HepG2 (cell line): ENCODE data around the gene FGFR3. TPM values are rescaled to one million over a fixed set of nuclear protein-coding genes. Genes with fewer than 3 reads are reported as not detected.
A peak's percentile ranks its signal among the peaks of the same experiment; 100 is the strongest.

Experiments
- ATF7-NPFF ChIP-seq: sonication (generic); formaldehyde crosslinking; IDR thresholded peaks from 2 replicates; pipeline ENCODE4 v1.8.1; 2023; ENCODE audit warnings: mild to moderate bottlenecking, low read depth, missing genetic modification reagents, moderate library complexity
- BATF2 ChIP-seq: sonication (generic); formaldehyde crosslinking; IDR thresholded peaks from 2 replicates; pipeline ENCODE4 v1.8.0; 2022; ENCODE audit warnings: mild to moderate bottlenecking, missing genetic modification reagents, moderate library complexity
- CC2D1A ChIP-seq: sonication (generic); formaldehyde crosslinking; IDR thresholded peaks from 2 replicates; pipeline ENCODE4 v1.8.1; 2023; ENCODE audit warnings: mild to moderate bottlenecking, missing genetic modification reagents
- HNRNPH1 ChIP-seq: fragments of 200-400 bp; formaldehyde crosslinking; optimal IDR thresholded peaks from 2 replicates; pipeline ENCODE3; 2017; ENCODE audit warnings: mild to moderate bottlenecking, low read depth, low read length
- KDM1A ChIP-seq: IDR thresholded peaks from 2 replicates; pipeline ENCODE4 v1.6.1; 2016; ENCODE audit warnings: missing compliant biosample characterization
- NR1H2 ChIP-seq: sonication (generic); formaldehyde crosslinking; IDR thresholded peaks from 2 replicates; pipeline ENCODE4 v1.8.1; 2022; ENCODE audit warnings: low read depth, missing genetic modification reagents, borderline replicate concordance
- PATZ1 ChIP-seq: sonication (generic); formaldehyde crosslinking; IDR thresholded peaks from 2 replicates; pipeline ENCODE4 v1.4.0; 2020; ENCODE audit warnings: missing genetic modification reagents
- RBM22 ChIP-seq: fragments of 200-400 bp; formaldehyde crosslinking; optimal IDR thresholded peaks from 2 replicates; pipeline ENCODE3; 2017; ENCODE audit warnings: mild to moderate bottlenecking, low read length, moderate library complexity
- SMYD3 ChIP-seq: sonication (generic); formaldehyde crosslinking; IDR thresholded peaks from 2 replicates; pipeline ENCODE4 v1.8.1; 2023; ENCODE audit warnings: mild to moderate bottlenecking, missing genetic modification reagents
- TARDBP ChIP-seq: sonication (generic); formaldehyde crosslinking; IDR thresholded peaks from 2 replicates; pipeline ENCODE4 v1.8.0; 2022; ENCODE audit warnings: mild to moderate bottlenecking, missing genetic modification reagents
- YY1 ChIP-seq: IDR thresholded peaks from 2 replicates; pipeline ENCODE4 v1.6.1; 2011; ENCODE audit warnings: low read length, low read depth, moderate library complexity, mild to moderate bottlenecking; ENCODE audit not compliant: insufficient read depth, insufficient replicate concordance
- ZBTB40 ChIP-seq, 2 experiments: fragments of 450-650 bp in 1 of 2; sonication (generic) in 1 of 2; formaldehyde crosslinking in 1 of 2; IDR thresholded peaks; 2 replicates each; pipeline versions ENCODE4 v1.6.1 to v1.8.0; 2016 to 2022; ENCODE audit warnings: antibody characterized with exemption in 1 of 2, mild to moderate bottlenecking in 1 of 2, missing genetic modification reagents in 1 of 2
- ZIK1 ChIP-seq: sonication (generic); formaldehyde crosslinking; IDR thresholded peaks from 2 replicates; pipeline ENCODE4 v1.5.0; 2020; ENCODE audit warnings: mild to moderate bottlenecking, low read depth, missing genetic modification reagents, borderline replicate concordance
- ZMAT3 ChIP-seq: sonication (generic); formaldehyde crosslinking; conservative IDR thresholded peaks from 2 replicates; pipeline ENCODE4 v1.7.0; 2021; ENCODE audit warnings: missing genetic modification reagents
- ZNF143 ChIP-seq: sonication (generic); formaldehyde crosslinking; IDR thresholded peaks from 2 replicates; pipeline ENCODE4 v1.4.0; 2020; ENCODE audit warnings: missing genetic modification reagents
- ZNF24 ChIP-seq: fragments of 450-650 bp; IDR thresholded peaks from 2 replicates; pipeline ENCODE4 v1.6.1; 2017; ENCODE audit warnings: antibody characterized with exemption, mild to moderate bottlenecking
- ZNF83 ChIP-seq: sonication (generic); formaldehyde crosslinking; IDR thresholded peaks from 2 replicates; pipeline ENCODE4 v1.4.0; 2020; ENCODE audit warnings: missing genetic modification reagents, mild to moderate bottlenecking, borderline replicate concordance
- polyA plus RNA-seq, 8 experiments: library from polyadenylated mRNA; depleted of rRNA in 3 of 8; stranded (reverse) in 7 of 8; unstranded in 1 of 8; fragments of >200 nt; fragmentation: Illumina TruSeq in 4 of 8; extraction: Trizol in 4 of 8; gene quantifications; 2 replicates each; pipeline versions ENCODE4 v1.2.1 to v1.2.3, GENCODE V29; 2011 to 2016; ENCODE audit warnings: low read depth in 4 of 8, missing spikeins in 1 of 8, mixed read lengths in 1 of 8; ENCODE audit not compliant: insufficient read depth in 1 of 8
- total RNA-seq, 5 experiments: library from RNA; depleted of rRNA; stranded (reverse); fragments of >200 nt; fragmentation: Illumina TruSeq; extraction: Trizol; gene quantifications; 2 replicates each; pipeline ENCODE4 v1.2.3, GENCODE V29; 2016; ENCODE audit warnings: low read depth in 1 of 5

The FGFR3 gene
- total and polyA plus RNA-seq, 2 of the 13 experiments (the other 11 are each of a cell fraction or from before 2014, with no cell fraction given), result 103 to 109 TPM

- no peak for TF ChIP-seq RBM22
- TF ChIP-seq SMYD3 (CRISPR knock-in tag), result no peak
- no peak for TF ChIP-seq ZNF24
- TF ChIP-seq ZNF143 (CRISPR knock-in tag), result peak; percentile 91
- TF ChIP-seq ZIK1 (CRISPR knock-in tag), result no peak; the same call in 1 of the 2 replicates
- TF ChIP-seq ZBTB40 (IDR thresholded peaks at IDR 0.05), result no peak
- TF ChIP-seq ZBTB40 (CRISPR knock-in tag; IDR thresholded peaks at IDR 0.05), result peak; percentile 21; the same call in 1 of the 2 replicates
- no peak for TF ChIP-seq HNRNPH1
- peak; percentile 58 for TF ChIP-seq YY1
- peak; percentile 79 for TF ChIP-seq ATF7-NPFF (CRISPR knock-in tag)
- peak; percentile 92 for TF ChIP-seq PATZ1 (CRISPR knock-in tag)
- TF ChIP-seq CC2D1A (CRISPR knock-in tag), result no peak
- no peak for TF ChIP-seq NR1H2
- TF ChIP-seq KDM1A, result no peak
- peak; percentile 78; the same call in 1 of the 2 replicates for TF ChIP-seq TARDBP (CRISPR knock-in tag)
- TF ChIP-seq BATF2 (CRISPR knock-in tag), result no peak
- TF ChIP-seq ZMAT3 (CRISPR knock-in tag), result peak; percentile 79
- TF ChIP-seq ZNF83 (CRISPR knock-in tag), result no peak
These were observed 8.1 kb upstream of the FGFR3 start (continued) for GRCh38 chr4:1784789-1785591.
